Pancreas (tissue), 10 donors: ENCODE results near the gene PITX3. TPM values are rescaled to one million over a fixed set of nuclear protein-coding genes. Genes with fewer than 3 reads are reported as not detected.
A peak's percentile ranks its signal among the peaks of the same experiment; 100 is the strongest.

Source experiments
- ATAC-seq, 4 donors: fragments of 200-7000 bp; cut with Tn5 transposase; one replicate each; pipeline versions ENCODE4 v1.8.0 to v1.9.1; 2020; ENCODE audit warnings: mild to moderate bottlenecking in 4 of 4, moderate library complexity in 4 of 4
- DNase-seq, 6 donors: peaks; one replicate each; pipeline ENCODE4 v3.0.0-alpha.2; 2020
- FAIRE-seq: peaks from 2 replicates; lab custom pipeline; 2012; peaks lifted over from hg19 to GRCh38; lab: Jason Lieb, UNC
- H3K27ac ChIP-seq, 4 donors: fragments of 200-600 bp; sonication (generic); 1 replicate in 3 of 4; 2 replicates in 1 of 4; pipeline versions ENCODE4 v1.5.0 to v1.8.0; 2020
- H3K27me3 ChIP-seq, 4 donors: fragments of 200-600 bp; one replicate each; pipeline ENCODE4 v1.8.0; 2021
- H3K36me3 ChIP-seq, 3 donors: fragments of 200-600 bp; sonication (generic) in 1 of 3; one replicate each; pipeline versions ENCODE4 v1.5.0 to v1.8.0; 2020 to 2021
- H3K4me1 ChIP-seq, 3 donors: fragments of 200-600 bp; one replicate each; pipeline ENCODE4 v1.8.0; 2021
- H3K4me3 ChIP-seq, 4 donors: fragments of 200-600 bp; sonication (generic) in 2 of 4; one replicate each; pipeline versions ENCODE4 v1.5.0 to v1.8.0; 2020 to 2021
- H3K9me3 ChIP-seq, 4 donors: fragments of 200-600 bp; one replicate each; pipeline ENCODE4 v1.8.0; 2021
- WGBS, 2 donors: extraction: QIAGEN DNeasy Blood & Tissue Kit; methylation state at CpG; one replicate each; pipeline ENCODE4 v1.1.7; 2013; 5-methylcytosine and 5-hydroxymethylcytosine counted together
- intact Hi-C, 3 donors: fragments of 100-400 bp; cut with DNase I; formaldehyde crosslinking; loops; one replicate each; pipeline versions ENCODE4 v1.11.1 to v1.14.2; 2022
- polyA plus RNA-seq, 2 donors: library from polyadenylated mRNA; stranded (reverse); fragments of 200-250 nt; gene quantifications; one replicate each; pipeline ENCODE4 v1.2.3, GENCODE V29; 2013
- total RNA-seq, 6 donors: library from RNA; stranded (reverse); fragmentation: NEBNext Ultra II Directional in 4 of 6; extraction: Animal tissue kit (Norgen Biotek cat#: 25700) in 4 of 6; gene quantifications; one replicate each; pipeline versions ENCODE4 v1.2.1 to v1.2.4, GENCODE V29; 2021 to 2023
- TF ChIP-seq, protein P1 (sequence below), 4 donors: fragments of 200-600 bp; sonication (generic) in 3 of 4; IDR thresholded peaks; one replicate each; pipeline versions ENCODE4 v1.5.0 to v1.8.0; 2021; ENCODE audit warnings: antibody characterized with exemption in 4 of 4
- donor health status: healthy with polysubstance abuse.
- donor health status: DM: no; HTN: no; CAD: no; lungs with moderate emphysema.
- donor health status: DM: no; HTN: no; CAD: no.
- donor health status: control.
- donor health status: control.
- donor health status: Bipolar disorder and iron deficiency.
- donor health status: DM: yes; HTN: yes; CAD: no.
- donor health status: DM: no; HTN: no; CAD: no.
- donor health status: DM: no; HTN: no; CAD: no.
- donor health status: DM: yes; HTN: yes; CAD: no.

The PITX3 gene
- total and polyA plus RNA-seq, 8 donors, result not detected

DNA sequence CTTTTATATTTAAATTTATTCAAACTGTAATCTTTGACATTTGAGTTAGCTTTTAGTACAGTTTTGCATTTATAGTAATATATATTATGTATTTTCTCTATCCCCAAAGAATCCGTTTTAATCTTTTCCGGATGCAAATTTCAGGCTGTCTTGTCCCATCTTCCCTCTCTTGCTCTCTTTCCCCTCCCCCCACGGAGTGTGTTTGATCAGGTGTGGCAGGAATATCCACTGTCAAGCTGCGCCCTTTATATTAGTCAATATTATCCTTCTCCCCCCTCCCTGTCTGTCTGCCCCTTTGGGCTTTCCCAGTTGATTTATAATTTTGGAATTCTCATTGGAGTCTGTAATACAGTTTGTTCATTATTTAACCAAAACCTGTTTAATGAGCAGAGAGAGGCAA lies 23.1 kb upstream of the PITX3 start:
- peaks cover 6 to 30% (median 11%) of the 10 kb centered on the region in 3 donors for H3K4me1 ChIP-seq

DNA sequence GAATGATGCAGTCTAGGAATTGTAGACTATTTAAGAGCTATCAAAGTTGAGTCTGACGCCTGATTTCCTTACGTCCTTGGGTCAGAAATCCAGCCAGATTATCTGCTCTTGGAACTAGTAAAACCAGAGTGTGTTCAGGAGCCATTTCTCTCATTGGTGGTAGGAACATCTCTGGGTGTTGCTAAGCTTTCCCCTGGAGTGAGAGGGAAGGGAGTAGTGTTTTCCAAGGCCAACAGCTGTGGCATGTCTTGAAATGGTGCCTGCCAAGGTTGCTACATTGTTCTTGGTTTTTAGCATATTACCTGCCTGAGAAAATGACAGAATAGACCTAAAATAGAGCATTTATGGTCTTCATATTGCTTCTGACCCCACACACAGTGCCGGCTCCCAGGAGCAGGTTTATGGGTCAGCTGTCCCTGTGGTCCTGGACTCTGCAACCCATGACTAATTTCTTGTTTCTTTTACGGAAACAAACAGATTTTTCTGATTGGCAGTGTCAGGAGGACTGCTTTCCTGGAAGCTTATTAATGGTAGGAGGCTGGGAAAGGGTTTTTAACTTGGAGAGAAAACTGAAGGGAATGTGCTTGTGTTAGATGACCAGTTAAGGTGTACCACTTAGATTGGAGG lies 21.5 kb upstream of the PITX3 start:
- H3K27me3 ChIP-seq, result no peaks in the 10 kb centered on the region
- peak; percentile 71 to 89 (median 80) for ATAC-seq
- intact Hi-C loops, result no loop called here
- no peak for FAIRE-seq
- peaks cover 4 to 19% (median 7%) of the 10 kb centered on the region in 3 donors for H3K36me3 ChIP-seq
- TF ChIP-seq, protein P1, sequence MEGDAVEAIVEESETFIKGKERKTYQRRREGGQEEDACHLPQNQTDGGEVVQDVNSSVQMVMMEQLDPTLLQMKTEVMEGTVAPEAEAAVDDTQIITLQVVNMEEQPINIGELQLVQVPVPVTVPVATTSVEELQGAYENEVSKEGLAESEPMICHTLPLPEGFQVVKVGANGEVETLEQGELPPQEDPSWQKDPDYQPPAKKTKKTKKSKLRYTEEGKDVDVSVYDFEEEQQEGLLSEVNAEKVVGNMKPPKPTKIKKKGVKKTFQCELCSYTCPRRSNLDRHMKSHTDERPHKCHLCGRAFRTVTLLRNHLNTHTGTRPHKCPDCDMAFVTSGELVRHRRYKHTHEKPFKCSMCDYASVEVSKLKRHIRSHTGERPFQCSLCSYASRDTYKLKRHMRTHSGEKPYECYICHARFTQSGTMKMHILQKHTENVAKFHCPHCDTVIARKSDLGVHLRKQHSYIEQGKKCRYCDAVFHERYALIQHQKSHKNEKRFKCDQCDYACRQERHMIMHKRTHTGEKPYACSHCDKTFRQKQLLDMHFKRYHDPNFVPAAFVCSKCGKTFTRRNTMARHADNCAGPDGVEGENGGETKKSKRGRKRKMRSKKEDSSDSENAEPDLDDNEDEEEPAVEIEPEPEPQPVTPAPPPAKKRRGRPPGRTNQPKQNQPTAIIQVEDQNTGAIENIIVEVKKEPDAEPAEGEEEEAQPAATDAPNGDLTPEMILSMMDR (IDR thresholded peaks at IDR 0.05), result no peak
- no peaks in the 10 kb centered on the region for H3K9me3 ChIP-seq
- no peak overlapping the region for H3K4me3 ChIP-seq
- 49 to 54% methylated on average over 4 of the region's 4 CpGs for WGBS, 2 donors
- peaks cover 6 to 27% (median 11%) of the 10 kb centered on the region in 3 donors for H3K4me1 ChIP-seq
- peak in 1 of 6 donors; percentile 9 for DNase-seq
- peak overlapping the region in 3 of 4 donors; percentile 19 to 42 (median 24) for H3K27ac ChIP-seq

More for the DNA sequence above, 23.1 kb upstream of the PITX3 start:
- FAIRE-seq, result no peak
- intact Hi-C loops, result no loop called here
- Histone ChIP-seq H3K27ac (no peak overlapping the region), H3K4me3 (no peak overlapping the region), H3K27me3 (no peaks in the 10 kb centered on the region), H3K9me3 (no peaks in the 10 kb centered on the region), H3K36me3 (peaks cover 4 to 18% (median 7%) of the 10 kb centered on the region in 3 donors)
- TF ChIP-seq, protein P1 (IDR thresholded peaks at IDR 0.05), result no peak
- WGBS, 2 donors, result 43 to 48% methylated on average over 4 of the region's 4 CpGs
- ATAC-seq, result no peak
- no peak for DNase-seq

DNA sequence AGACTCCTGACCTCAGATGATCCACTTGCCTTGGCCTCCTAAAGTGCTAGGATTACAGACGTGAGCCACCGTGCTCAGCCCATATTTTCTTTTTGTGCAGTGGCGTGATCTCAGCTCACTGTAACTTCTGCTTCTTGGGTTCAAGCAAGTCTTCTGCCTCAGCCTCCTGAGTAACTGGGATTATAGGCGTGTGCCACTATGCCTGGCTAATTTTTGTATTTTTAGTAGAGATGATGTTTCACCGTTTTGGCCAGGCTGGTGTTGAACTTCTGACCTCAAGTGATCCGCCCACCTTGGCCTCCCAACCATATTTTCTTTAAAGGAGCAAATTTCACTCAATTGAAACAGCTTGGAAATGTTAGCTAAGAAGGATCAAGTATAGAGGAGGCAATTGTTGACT lies 20.5 kb upstream of the PITX3 start:
- H3K4me3 ChIP-seq, result no peak overlapping the region
- peaks cover 6 to 25% (median 11%) of the 10 kb centered on the region in 3 donors for H3K4me1 ChIP-seq
- H3K27ac ChIP-seq, result peak overlapping the region in 1 of 4 donors; percentile 42
- intact Hi-C loops, result no loop called here
- DNase-seq (no peak), ATAC-seq (no peak), FAIRE-seq (no peak)
- H3K9me3 ChIP-seq, result no peaks in the 10 kb centered on the region
- TF ChIP-seq, protein P1 (IDR thresholded peaks at IDR 0.05), result no peak
- WGBS, 2 donors, result 77 to 84% methylated on average over 6 of the region's 6 CpGs
- H3K36me3 ChIP-seq, result peaks cover 4 to 19% (median 7%) of the 10 kb centered on the region in 3 donors
- H3K27me3 ChIP-seq, result no peaks in the 10 kb centered on the region

DNA sequence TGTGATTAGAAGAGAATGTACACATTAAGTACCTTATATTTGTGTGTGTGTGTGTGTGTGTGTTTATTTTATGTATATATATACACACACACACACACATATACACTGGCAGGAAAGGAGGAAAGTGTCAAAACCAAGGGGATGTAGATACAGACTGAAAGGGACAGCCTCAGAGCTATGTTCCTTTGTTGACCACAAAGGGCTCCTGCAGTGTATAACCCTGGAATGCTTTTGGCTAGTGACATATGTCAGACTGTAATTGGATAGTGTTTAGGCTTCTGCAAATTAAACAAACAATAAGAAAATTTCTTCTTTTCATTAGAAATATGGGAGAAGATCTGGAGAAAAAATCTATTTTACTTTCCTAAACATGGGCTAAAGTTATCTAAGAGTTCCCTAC lies 19.9 kb upstream of the PITX3 start:
- no peak for DNase-seq
- H3K4me1 ChIP-seq, result peaks cover 6 to 25% (median 11%) of the 10 kb centered on the region in 3 donors
- H3K9me3 ChIP-seq, result no peaks in the 10 kb centered on the region
- H3K36me3 ChIP-seq, result peaks cover 4 to 19% (median 7%) of the 10 kb centered on the region in 3 donors
- FAIRE-seq, result no peak
- no peak overlapping the region for H3K4me3 ChIP-seq
- intact Hi-C loops, result no loop called here
- no peak overlapping the region for H3K27ac ChIP-seq
- no peak for ATAC-seq
- TF ChIP-seq, protein P1 (IDR thresholded peaks at IDR 0.05), result no peak
- no peaks in the 10 kb centered on the region for H3K27me3 ChIP-seq

DNA sequence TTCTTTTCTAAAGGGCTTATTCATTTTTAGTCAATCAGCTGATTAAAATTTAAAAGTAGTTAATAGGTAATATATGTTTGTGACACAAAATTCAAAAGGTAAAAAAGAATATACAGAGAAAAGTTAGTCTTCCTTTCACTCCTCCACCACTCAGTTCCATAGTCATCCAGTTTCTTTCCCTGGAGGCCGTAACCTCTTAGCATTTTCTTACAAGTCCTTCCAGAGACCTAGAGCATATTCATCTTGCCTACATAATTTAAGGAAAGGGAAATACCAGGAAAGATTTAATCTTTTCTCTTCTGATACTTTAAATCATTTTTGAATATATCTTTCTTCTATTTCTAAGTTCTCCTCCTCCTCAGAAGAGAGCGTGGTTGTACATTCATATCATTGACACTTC lies 14.1 kb upstream of the PITX3 start:
- Histone ChIP-seq H3K27ac (no peak overlapping the region), H3K9me3 (no peaks in the 10 kb centered on the region), H3K4me1 (peaks cover 0 to 4% (median 0%) of the 10 kb centered on the region in 3 donors), H3K4me3 (no peak overlapping the region), H3K36me3 (peaks cover 0 to 10% (median 1%) of the 10 kb centered on the region in 3 donors), H3K27me3 (no peaks in the 10 kb centered on the region)
- DNase-seq (no peak), FAIRE-seq (no peak), ATAC-seq (no peak)
- 96 to 99% methylated on average over 2 of the region's 2 CpGs for WGBS, 2 donors
- TF ChIP-seq, protein P1 (IDR thresholded peaks at IDR 0.05), result no peak
- intact Hi-C loops, result no loop called here
